ENCODE data around the gene ELMO1.

DNA sequence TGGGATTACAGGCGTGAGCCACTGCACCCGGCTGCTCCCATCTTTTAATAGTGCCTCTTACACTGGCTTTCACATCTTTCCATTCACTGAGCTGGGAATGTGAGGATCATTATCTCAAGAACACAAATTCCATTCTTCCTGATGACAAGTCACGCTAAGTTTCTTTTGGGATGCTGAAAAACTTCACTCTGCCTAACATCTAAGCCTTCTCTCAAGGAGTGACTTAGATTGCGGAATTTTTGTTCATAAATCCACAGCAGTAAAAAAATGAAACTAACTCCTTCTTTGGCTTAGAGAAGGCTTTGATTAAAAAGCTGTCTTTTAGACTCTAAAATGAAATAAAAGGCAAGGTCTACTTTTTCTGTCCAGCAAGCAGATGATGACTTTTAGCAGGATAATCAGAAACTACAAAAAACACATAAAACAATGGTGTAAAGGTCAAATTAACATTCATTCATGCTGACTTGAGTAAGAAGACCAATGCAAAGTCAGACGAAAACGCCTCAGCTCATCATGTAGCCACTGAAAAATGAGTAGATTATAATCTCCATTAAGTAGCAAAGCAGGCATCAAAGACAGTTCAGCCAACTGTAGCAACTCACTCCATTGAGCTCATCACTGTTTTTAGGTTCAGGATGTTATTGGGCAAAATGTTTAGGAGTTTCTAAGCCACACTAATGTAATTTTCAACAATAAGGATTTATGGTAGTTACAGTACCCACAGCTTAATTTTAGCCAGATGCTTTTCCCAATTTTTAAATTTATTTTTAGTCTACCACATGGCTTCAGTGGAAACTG, 178.8 kb downstream of the ELMO1 start:
- TF ChIP-seq, protein P1, sequence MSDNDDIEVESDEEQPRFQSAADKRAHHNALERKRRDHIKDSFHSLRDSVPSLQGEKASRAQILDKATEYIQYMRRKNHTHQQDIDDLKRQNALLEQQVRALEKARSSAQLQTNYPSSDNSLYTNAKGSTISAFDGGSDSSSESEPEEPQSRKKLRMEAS (IDR thresholded peaks at IDR 0.05): no peak
- TF ChIP-seq, protein P2, sequence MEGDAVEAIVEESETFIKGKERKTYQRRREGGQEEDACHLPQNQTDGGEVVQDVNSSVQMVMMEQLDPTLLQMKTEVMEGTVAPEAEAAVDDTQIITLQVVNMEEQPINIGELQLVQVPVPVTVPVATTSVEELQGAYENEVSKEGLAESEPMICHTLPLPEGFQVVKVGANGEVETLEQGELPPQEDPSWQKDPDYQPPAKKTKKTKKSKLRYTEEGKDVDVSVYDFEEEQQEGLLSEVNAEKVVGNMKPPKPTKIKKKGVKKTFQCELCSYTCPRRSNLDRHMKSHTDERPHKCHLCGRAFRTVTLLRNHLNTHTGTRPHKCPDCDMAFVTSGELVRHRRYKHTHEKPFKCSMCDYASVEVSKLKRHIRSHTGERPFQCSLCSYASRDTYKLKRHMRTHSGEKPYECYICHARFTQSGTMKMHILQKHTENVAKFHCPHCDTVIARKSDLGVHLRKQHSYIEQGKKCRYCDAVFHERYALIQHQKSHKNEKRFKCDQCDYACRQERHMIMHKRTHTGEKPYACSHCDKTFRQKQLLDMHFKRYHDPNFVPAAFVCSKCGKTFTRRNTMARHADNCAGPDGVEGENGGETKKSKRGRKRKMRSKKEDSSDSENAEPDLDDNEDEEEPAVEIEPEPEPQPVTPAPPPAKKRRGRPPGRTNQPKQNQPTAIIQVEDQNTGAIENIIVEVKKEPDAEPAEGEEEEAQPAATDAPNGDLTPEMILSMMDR (IDR thresholded peaks at IDR 0.05 in 2 of 3, conservative IDR thresholded peaks at IDR 0.05 in 1 of 3; ENCODE audit: borderline replicate concordance in 1 of 3, insufficient read depth in 1 of 3, low read depth in 2 of 3, low read length in 2 of 3): no peak
- no peak for TF ChIP-seq EZH2 (IDR thresholded peaks at IDR 0.05)
- no peak for TF ChIP-seq EZH2phosphoT487 (IDR thresholded peaks at IDR 0.05; ENCODE audit: borderline replicate concordance)
